GM20000 (cell line): ENCODE results near the gene DHRS4L2.
"Not testable (repeated sequence)": the region's sequence is repeated elsewhere in the genome, so short reads cannot be mapped to it uniquely, and the experiment has no call there.

Experiments
- DNase-seq: peaks from one replicate; pipeline ENCODE4 v3.0.0; 2012; ENCODE audit warnings: low spot score
- CTCF ChIP-seq: IDR thresholded peaks from 2 replicates; pipeline ENCODE4 v1.5.1; 2012; ENCODE audit warnings: mild to moderate bottlenecking, control low read depth; ENCODE audit errors: extremely low read depth, missing control alignments

The DHRS4L2 gene

GRCh38 chr14:23984891-23985602, 3.7 kb upstream of the DHRS4L2 start:
- DNase-seq: no peak
- no peak for TF ChIP-seq CTCF

- DNase-seq: not testable (repeated sequence)
Measured at GRCh38 chr14:23988223-23988606, 514 bp upstream of the DHRS4L2 start.

- peak; percentile 56 for DNase-seq
Measured at GRCh38 chr14:23989734-23990445, 1.2 kb downstream of the DHRS4L2 start.

- DNase-seq: not testable (repeated sequence)
Measured at GRCh38 chr14:23990961-23991360, 2.2 kb downstream of the DHRS4L2 start.

- DNase-seq: not testable (repeated sequence)
Measured at GRCh38 chr14:23993042-23993441, 4.3 kb downstream of the DHRS4L2 start.

DNA sequence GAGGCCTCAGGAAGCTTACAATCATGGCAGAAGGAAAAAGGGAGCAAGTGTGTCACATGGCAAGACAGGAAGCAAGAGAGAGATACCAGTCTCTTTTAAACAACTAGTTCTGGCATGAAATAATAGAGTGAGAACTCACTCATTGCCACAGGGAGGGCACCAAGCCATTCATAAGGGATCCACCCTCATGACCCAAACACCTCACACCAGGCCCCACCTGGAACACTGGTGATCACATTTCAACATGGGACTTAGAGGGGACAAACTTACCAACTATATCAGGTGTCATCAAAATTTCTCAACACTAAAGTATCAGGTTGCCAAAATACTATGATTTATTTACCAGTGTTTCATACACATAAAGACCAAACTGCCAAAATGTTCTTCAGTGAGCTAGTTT, 7.3 kb downstream of the DHRS4L2 start:
- DNase-seq: not testable (repeated sequence)

DNA sequence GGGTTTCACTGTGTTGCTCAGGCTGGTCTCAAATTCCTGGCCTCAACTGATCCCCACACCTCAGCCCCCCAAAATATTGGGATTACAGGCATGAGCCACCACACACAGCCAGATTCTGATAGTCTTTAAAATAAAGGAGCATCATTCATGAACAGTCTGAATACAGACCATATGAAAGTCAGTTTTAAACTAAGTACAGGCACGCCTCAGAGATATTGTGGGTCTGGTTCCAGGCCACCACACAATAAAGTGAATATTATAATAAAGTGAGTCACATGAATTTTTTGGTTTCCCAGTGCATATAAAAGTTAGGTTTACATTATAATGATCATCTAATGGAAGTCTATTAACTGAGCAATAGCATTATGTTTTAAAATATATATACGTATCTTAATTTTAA, 8.1 kb downstream of the DHRS4L2 start:
- not testable (repeated sequence) for DNase-seq

DNA sequence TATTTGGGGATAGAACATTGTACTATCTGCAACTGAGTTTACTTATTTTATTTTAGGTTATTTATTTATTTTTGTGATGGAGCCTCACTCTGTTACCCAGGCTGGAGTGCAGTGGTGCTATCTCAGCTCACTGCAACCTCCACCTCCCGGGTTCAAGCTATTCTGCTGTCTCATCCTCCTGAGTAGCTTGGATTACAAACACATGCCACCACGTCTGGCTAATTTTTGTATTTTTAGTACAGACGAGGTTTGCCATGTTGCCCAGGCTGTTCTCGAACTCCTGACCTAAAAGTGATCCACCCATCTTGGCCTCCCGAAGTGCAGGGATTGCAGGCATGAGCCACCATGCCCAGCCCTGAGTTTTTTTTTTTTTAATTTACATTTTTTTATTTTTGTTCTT, 10.9 kb downstream of the DHRS4L2 start:
- not testable (repeated sequence) for DNase-seq

DNA sequence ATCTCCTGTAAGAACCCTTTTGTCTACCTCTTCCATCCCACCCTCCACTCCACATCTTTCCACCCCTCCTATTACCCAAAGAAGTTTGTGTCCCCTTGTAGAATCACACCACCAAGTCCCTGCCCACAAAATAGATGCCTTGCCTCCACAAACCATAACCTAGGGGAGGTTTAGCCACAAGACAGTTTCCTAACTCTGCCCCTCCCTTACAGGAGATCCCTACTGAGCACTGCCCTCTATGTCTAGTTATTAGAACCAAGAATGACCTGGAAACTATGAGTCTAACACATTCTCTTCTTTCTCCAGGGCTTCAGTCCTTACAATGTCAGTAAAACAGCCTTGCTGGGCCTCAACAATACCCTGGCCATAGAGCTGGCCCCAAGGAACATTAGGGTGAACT, 12.3 kb downstream of the DHRS4L2 start:
- DNase-seq: not testable (repeated sequence)

GRCh38 chr14:24001679-24002078, 12.9 kb downstream of the DHRS4L2 start:
- not testable (repeated sequence) for DNase-seq

- DNase-seq: not testable (repeated sequence)
Measured at GRCh38 chr14:24006471-24006816, 17.7 kb downstream of the DHRS4L2 start.

GRCh38 chr14:24006817-24007652, 18.3 kb downstream of the DHRS4L2 start:
- not testable (repeated sequence) for DNase-seq

- TF ChIP-seq CTCF: no peak
- DNase-seq: no peak
Measured at GRCh38 chr14:24011051-24011450, 22.3 kb downstream of the DHRS4L2 start.

DNA sequence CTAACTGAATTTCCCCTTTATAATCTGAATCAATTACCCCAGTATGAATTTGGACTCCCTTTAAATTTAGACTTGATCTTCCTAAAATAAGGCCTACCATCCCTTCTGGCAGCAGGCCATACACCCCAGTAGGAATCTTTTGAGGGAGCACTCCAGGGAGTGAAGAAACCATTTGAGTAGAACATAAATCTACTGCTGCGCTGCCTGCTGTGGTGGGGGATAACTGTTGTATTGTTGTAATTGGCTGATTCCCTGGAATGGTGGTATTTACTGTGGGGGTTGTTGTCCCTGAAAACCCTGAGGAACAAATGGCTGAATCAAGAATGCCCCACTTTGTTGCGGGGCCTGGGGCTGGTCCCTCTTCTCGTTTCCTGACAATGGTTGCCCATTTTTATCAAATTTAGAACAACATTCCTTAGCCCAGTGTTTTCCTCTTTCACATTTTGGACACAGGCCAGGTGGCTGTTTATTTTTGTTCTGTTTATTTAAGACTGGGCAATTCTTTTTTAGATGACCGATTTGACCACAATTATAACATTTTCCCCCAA, 24.1 kb downstream of the DHRS4L2 start:
- DNase-seq: not testable (repeated sequence)
